GM10248 (cell line): ENCODE data around the gene OR8D2.

Experiments
- CTCF ChIA-PET: fragments of 300-600 bp; sonication (Branson Sonifier 250); formaldehyde crosslinking; extraction: SDS; loops from one replicate; lab custom pipeline; 2021; ENCODE audit warnings: antibody characterized with exemption; lab: Yijun Ruan, JAX
- POLR2A ChIA-PET: fragments of 350-650 bp; sonication (Branson Sonifier 250); formaldehyde crosslinking; extraction: SDS; loops from one replicate; lab custom pipeline; 2020; ENCODE audit warnings: antibody characterized with exemption; lab: Yijun Ruan, JAX
- DNase-seq: peaks from one replicate; pipeline ENCODE4 v3.0.0; 2012; ENCODE audit errors: extremely low spot score
- TF ChIP-seq, protein P1 (sequence below): IDR thresholded peaks from 2 replicates; pipeline ENCODE4 v1.5.1; 2012; ENCODE audit warnings: mild to moderate bottlenecking, low read depth; ENCODE audit errors: extremely low read depth, missing control alignments, control extremely low read depth

Gene OR8D2

DNA sequence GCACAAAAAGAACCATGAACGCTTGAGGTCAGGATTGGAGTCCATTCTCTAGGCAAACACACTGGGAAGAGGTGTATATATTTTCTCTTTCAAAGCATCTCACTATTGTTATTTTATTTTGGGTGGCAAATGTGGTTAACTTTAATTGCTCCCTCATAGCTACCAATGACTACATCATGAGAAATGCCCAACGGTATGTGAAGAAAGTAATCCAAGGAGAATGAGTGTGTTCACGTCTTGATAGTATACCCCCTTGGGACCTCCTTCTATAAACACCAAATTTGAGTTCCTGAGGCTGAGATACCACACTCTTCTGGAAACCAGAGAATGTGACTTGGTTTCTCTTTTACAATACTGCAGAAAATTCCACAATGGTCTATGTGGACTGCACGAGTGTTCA, 22.1 kb downstream of the OR8D2 start:
- ChIA-PET CTCF (no interaction called here), POLR2A (no interaction called here)
- DNase-seq, result no peak
- TF ChIP-seq, protein P1, sequence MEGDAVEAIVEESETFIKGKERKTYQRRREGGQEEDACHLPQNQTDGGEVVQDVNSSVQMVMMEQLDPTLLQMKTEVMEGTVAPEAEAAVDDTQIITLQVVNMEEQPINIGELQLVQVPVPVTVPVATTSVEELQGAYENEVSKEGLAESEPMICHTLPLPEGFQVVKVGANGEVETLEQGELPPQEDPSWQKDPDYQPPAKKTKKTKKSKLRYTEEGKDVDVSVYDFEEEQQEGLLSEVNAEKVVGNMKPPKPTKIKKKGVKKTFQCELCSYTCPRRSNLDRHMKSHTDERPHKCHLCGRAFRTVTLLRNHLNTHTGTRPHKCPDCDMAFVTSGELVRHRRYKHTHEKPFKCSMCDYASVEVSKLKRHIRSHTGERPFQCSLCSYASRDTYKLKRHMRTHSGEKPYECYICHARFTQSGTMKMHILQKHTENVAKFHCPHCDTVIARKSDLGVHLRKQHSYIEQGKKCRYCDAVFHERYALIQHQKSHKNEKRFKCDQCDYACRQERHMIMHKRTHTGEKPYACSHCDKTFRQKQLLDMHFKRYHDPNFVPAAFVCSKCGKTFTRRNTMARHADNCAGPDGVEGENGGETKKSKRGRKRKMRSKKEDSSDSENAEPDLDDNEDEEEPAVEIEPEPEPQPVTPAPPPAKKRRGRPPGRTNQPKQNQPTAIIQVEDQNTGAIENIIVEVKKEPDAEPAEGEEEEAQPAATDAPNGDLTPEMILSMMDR, result no peak

DNA sequence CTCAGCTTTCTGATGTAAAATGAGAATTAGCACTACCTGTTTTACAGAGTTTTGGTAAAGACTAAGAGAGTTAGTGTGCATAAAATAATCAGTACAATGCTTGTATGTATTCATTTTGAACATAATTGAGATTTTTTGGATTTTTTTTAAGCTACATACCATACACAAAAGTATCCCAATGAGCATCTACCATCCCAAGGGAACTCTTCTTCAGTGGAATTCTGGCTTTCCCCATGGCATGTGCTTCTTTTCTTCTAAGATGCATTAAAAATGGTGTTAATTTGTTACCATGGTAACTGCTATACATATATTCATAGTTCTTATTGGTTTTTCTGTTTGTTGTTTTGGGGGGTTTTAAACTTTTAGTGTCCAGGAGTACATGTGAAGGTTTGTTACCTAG, 24.0 kb downstream of the OR8D2 start:
- TF ChIP-seq, protein P1, result no peak
- DNase-seq, result no peak
- CTCF ChIA-PET, result no interaction called here
- POLR2A ChIA-PET, result no interaction called here

DNA sequence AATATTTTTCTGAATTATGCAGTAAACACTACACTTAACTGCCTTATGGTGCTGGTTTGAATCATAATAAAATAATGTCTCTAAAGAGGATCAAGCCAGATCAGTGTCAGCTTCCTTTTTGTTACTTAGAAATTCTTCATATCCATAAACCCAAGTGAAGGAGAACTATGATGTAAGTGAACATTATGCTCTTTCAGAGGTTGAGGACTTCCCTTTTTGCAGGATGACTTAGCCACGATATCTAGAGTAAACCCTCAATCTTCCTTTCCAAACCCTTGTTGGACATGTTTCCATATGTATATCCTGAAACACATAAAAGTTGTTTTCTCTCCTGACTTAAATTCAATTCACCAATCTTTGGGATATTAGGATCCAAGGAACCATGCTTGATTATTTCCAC, 25.3 kb downstream of the OR8D2 start:
- ChIA-PET POLR2A (no interaction called here), CTCF (no interaction called here)
- no peak for DNase-seq
- TF ChIP-seq, protein P1, result no peak

DNA sequence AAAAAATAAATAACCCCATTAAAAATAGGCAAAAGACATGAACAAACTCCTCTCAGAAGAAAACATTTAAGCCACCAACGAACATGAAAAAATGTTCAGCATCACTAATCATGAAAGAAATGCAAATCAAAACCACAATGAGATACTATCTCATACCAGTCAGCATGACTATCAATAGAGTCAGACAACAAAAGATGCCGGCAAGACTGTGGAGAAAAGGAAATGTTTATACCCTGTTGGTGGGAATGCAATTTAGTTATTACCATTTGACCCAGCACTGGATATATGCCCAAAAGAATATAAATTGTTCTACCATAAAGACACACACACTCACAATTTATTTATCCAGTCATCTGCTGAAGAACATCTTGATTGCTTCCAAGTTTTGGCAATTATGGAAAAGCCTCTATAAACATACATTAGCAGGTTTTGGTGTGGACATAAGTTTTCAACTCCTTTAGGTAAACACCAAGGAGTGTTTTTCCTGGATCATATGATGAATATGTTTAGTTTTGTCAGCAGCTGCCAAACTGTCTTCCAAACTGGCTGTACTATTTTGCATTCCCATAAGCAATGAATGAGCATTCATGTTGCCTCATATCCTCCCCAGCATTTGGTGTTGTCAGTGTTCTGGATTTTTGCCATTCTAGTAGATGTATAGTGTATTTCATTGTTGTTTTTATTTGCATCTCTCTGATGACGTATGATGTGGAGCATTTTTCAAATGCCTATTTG, 34.2 kb downstream of the OR8D2 start:
- TF ChIP-seq, protein P1, result no peak
- DNase-seq, result no peak
- ChIA-PET POLR2A (no interaction called here), CTCF (no interaction called here)

DNA sequence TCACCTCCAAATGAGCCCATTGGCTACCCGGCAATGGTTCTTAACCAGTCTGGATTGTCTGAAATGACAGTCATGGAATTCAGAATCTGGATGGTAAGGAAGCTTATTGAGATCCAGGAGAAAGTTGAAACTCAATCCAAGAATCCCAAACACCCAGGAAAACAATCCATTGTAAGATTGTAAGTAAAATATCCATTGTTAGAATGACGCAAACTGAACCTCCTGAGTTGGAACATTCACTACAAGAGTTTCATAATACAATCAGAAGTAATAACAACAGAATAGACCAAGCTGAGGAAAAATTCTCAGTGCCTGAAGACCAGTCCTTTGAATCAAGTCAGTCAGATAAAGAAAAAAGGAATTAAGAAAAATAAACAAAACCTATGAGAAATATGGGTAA, 41.7 kb downstream of the OR8D2 start:
- ChIA-PET CTCF (interaction anchor here (1.5 kb wide), 1 partner anchor 52 kb away, joined by 3 read pairs; no protein-coding TSS in a partner anchor), POLR2A (no interaction called here)
- no peak for DNase-seq
- TF ChIP-seq, protein P1, result no peak

DNA sequence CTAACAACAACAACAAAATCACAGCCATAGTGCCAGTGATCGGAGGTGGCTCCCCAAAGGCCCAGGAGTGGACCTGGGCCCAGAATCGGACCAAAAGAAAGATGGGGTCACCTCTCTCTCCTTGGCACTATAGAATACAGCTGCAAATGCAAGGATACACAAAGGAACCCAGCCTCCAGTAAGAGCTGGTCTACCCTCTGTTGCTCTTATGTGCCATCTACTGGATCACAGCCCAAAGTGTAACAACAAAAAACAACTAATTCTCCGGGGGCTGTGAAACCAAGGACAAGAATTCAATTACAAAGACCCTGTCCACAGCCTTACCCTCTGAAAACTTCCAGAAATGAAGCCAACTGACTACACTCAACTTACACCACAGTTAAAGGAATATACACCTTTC, 42.2 kb downstream of the OR8D2 start:
- TF ChIP-seq, protein P1, result no peak
- CTCF ChIA-PET, result interaction anchor here (1.5 kb wide), 1 partner anchor 53 kb away, joined by 3 read pairs; no protein-coding TSS in a partner anchor
- POLR2A ChIA-PET, result no interaction called here
- no peak for DNase-seq
